ENCODE measurements around the gene PTGER2. TPM values are rescaled to one million over a fixed set of nuclear protein-coding genes. Genes with fewer than 3 reads are reported as not detected.
A peak's percentile ranks its signal among the peaks of the same experiment; 100 is the strongest.

The PTGER2 gene
- total and polyA plus RNA-seq, 2 of the 13 experiments (the other 11 are each of a cell fraction or from before 2014, with no cell fraction given): not detected

GRCh38 chr14:52307376-52307775, 6.7 kb upstream of the PTGER2 start (continued):
- TF ChIP-seq ZBTB39 (CRISPR knock-in tag; IDR thresholded peaks at IDR 0.05): peak; percentile 47; the same call in 1 of the 2 replicates
- TF ChIP-seq ZNF124 (CRISPR knock-in tag; IDR thresholded peaks at IDR 0.05): no peak
- TF ChIP-seq NFIC (IDR thresholded peaks at IDR 0.05; ENCODE audit: low read length): peak; percentile 37; the same call in 1 of the 2 replicates
- peak; percentile 42; the same call in 1 of the 2 replicates for TF ChIP-seq CREM (IDR thresholded peaks at IDR 0.05)
- TF ChIP-seq CREM (CRISPR knock-in tag; IDR thresholded peaks at IDR 0.05): no peak
- no peak for TF ChIP-seq IKZF1 (IDR thresholded peaks at IDR 0.05)
- no peak for TF ChIP-seq PRDM10 (CRISPR knock-in tag; IDR thresholded peaks at IDR 0.05; ENCODE audit: low read depth)
- TF ChIP-seq GATAD2A (CRISPR knock-in tag; IDR thresholded peaks at IDR 0.05): peak; percentile 12; the same call in 1 of the 2 replicates
- no peak for TF ChIP-seq TRIM24 (CRISPR knock-in tag; IDR thresholded peaks at IDR 0.05)
- no peak for TF ChIP-seq ATF5 (CRISPR knock-in tag; IDR thresholded peaks at IDR 0.05; ENCODE audit: low read depth)
- TF ChIP-seq ZNF224 (CRISPR knock-in tag; IDR thresholded peaks at IDR 0.05): no peak
